ENCODE results near the gene CLSTN2. TPM values are rescaled to one million over a fixed set of nuclear protein-coding genes. Genes with fewer than 3 reads are reported as not detected.

The CLSTN2 gene
- total RNA-seq, 1 experiment from 2014 or later: not detected

GRCh38 chr3:140050396-140050795 is 115.4 kb downstream of the CLSTN2 start:
- no peak for DNase-seq (ENCODE audit: extremely low read depth, low read depth)

- DNase-seq (ENCODE audit: extremely low read depth, low read depth): no peak
Measured at GRCh38 chr3:140051019-140051957, 116.3 kb downstream of the CLSTN2 start.

GRCh38 chr3:140052771-140053702 is 118.1 kb downstream of the CLSTN2 start:
- DNase-seq (ENCODE audit: extremely low read depth, low read depth): no peak

- no peak for DNase-seq (ENCODE audit: extremely low read depth, low read depth)
Measured at GRCh38 chr3:140053794-140054193, 118.8 kb downstream of the CLSTN2 start.

GRCh38 chr3:140055092-140055791 is 120.3 kb downstream of the CLSTN2 start:
- no peak for DNase-seq (ENCODE audit: extremely low read depth, low read depth)

GRCh38 chr3:140056047-140056446 is 121.1 kb downstream of the CLSTN2 start:
- no peak for DNase-seq (ENCODE audit: extremely low read depth, low read depth)

GRCh38 chr3:140061211-140061610 is 126.2 kb downstream of the CLSTN2 start:
- no peak for DNase-seq (ENCODE audit: extremely low read depth, low read depth)

- DNase-seq (ENCODE audit: extremely low read depth, low read depth): no peak
Measured at GRCh38 chr3:140062461-140062860, 127.5 kb downstream of the CLSTN2 start.

GRCh38 chr3:140067487-140067886 is 132.5 kb downstream of the CLSTN2 start:
- no peak for DNase-seq (ENCODE audit: extremely low read depth, low read depth)

GRCh38 chr3:140068494-140069017 is 133.6 kb downstream of the CLSTN2 start:
- no peak for DNase-seq (ENCODE audit: extremely low read depth, low read depth)

- DNase-seq (ENCODE audit: extremely low read depth, low read depth): no peak
Measured at GRCh38 chr3:140073278-140074045, 138.5 kb downstream of the CLSTN2 start.

GRCh38 chr3:140076552-140076951 is 141.6 kb downstream of the CLSTN2 start:
- DNase-seq (ENCODE audit: extremely low read depth, low read depth): no peak

GRCh38 chr3:140077406-140077805 is 142.4 kb downstream of the CLSTN2 start:
- no peak for DNase-seq (ENCODE audit: extremely low read depth, low read depth)

- no peak for DNase-seq (ENCODE audit: extremely low read depth, low read depth)
Measured at GRCh38 chr3:140078343-140078742, 143.4 kb downstream of the CLSTN2 start.

- no peak for DNase-seq (ENCODE audit: extremely low read depth, low read depth)
Measured at GRCh38 chr3:140078940-140079339, 144.0 kb downstream of the CLSTN2 start.

- DNase-seq (ENCODE audit: extremely low read depth, low read depth): no peak
Measured at GRCh38 chr3:140081887-140082286, 146.9 kb downstream of the CLSTN2 start.

- no peak for DNase-seq (ENCODE audit: extremely low read depth, low read depth)
Measured at GRCh38 chr3:140085001-140085400, 150.0 kb downstream of the CLSTN2 start.

- no peak for DNase-seq (ENCODE audit: extremely low read depth, low read depth)
Measured at GRCh38 chr3:140086642-140087041, 151.7 kb downstream of the CLSTN2 start.

GRCh38 chr3:140088058-140088457 is 153.1 kb downstream of the CLSTN2 start:
- DNase-seq (ENCODE audit: extremely low read depth, low read depth): no peak

GRCh38 chr3:140088513-140088912 is 153.5 kb downstream of the CLSTN2 start:
- DNase-seq (ENCODE audit: extremely low read depth, low read depth): no peak

All from NCI-H460 (cell line).